ENCODE results near the gene NKTR.

DNA sequence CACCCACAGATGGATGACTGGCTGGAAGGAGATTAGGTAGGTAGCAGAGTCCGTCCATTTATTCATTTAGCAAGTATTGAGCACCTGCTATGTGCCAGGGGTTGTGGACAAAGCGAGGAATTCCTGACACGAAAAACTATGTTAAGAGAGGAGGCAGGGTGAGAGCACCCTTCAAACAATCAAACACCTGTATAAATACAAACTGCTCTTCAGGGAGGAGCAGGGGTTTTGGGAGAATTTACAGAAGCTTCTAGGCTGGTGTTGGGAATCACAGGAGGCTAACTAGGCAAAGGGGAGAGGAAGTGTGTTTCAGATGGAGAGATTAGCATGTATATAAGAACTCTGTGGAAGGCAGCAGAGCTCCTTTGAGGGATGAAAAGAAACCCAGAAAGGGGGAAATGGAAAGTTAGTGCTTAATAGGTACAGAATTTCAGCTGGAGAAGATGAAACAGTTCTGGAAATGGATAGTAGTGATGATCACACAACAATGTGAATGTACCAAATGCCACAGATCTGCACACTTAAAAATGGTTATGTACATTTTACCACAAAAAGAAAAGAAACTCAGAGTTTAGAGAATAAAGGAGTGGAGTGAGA is 17.9 kb upstream of the NKTR start:
- TF ChIP-seq EZH2phosphoT487 (IDR thresholded peaks at IDR 0.05; ENCODE audit: unreplicated experiment), result no peak
- no peak for TF ChIP-seq CTCF (conservative IDR thresholded peaks at IDR 0.05; ENCODE audit: low read depth in 2 of 2)
- no peak for TF ChIP-seq EZH2 (IDR thresholded peaks at IDR 0.05; ENCODE audit: low read depth, unreplicated experiment)
- TF ChIP-seq, protein P1, sequence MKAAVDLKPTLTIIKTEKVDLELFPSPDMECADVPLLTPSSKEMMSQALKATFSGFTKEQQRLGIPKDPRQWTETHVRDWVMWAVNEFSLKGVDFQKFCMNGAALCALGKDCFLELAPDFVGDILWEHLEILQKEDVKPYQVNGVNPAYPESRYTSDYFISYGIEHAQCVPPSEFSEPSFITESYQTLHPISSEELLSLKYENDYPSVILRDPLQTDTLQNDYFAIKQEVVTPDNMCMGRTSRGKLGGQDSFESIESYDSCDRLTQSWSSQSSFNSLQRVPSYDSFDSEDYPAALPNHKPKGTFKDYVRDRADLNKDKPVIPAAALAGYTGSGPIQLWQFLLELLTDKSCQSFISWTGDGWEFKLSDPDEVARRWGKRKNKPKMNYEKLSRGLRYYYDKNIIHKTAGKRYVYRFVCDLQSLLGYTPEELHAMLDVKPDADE (IDR thresholded peaks at IDR 0.05), result no peak
- TF ChIP-seq ZNF114 (CRISPR knock-in tag; IDR thresholded peaks at IDR 0.05), result no peak
- TF ChIP-seq CREB1 (CRISPR knock-in tag; IDR thresholded peaks at IDR 0.05; ENCODE audit: low read depth), result no peak
- no peak for TF ChIP-seq REST (IDR thresholded peaks at IDR 0.05; ENCODE audit: unreplicated experiment)
- no peak for TF ChIP-seq JUNB (IDR thresholded peaks at IDR 0.05; ENCODE audit: unreplicated experiment)
- no peak for TF ChIP-seq POLR2AphosphoS5 (IDR thresholded peaks at IDR 0.05; ENCODE audit: low read depth)
- peak; percentile 79 for TF ChIP-seq NANOG (IDR thresholded peaks at IDR 0.05; ENCODE audit: borderline replicate concordance)
- no peak for TF ChIP-seq ZNF331 (CRISPR knock-in tag; IDR thresholded peaks at IDR 0.05; ENCODE audit: low read depth)
- no peak for TF ChIP-seq STAT1 (IDR thresholded peaks at IDR 0.05; ENCODE audit: unreplicated experiment)
- TF ChIP-seq, protein P2, sequence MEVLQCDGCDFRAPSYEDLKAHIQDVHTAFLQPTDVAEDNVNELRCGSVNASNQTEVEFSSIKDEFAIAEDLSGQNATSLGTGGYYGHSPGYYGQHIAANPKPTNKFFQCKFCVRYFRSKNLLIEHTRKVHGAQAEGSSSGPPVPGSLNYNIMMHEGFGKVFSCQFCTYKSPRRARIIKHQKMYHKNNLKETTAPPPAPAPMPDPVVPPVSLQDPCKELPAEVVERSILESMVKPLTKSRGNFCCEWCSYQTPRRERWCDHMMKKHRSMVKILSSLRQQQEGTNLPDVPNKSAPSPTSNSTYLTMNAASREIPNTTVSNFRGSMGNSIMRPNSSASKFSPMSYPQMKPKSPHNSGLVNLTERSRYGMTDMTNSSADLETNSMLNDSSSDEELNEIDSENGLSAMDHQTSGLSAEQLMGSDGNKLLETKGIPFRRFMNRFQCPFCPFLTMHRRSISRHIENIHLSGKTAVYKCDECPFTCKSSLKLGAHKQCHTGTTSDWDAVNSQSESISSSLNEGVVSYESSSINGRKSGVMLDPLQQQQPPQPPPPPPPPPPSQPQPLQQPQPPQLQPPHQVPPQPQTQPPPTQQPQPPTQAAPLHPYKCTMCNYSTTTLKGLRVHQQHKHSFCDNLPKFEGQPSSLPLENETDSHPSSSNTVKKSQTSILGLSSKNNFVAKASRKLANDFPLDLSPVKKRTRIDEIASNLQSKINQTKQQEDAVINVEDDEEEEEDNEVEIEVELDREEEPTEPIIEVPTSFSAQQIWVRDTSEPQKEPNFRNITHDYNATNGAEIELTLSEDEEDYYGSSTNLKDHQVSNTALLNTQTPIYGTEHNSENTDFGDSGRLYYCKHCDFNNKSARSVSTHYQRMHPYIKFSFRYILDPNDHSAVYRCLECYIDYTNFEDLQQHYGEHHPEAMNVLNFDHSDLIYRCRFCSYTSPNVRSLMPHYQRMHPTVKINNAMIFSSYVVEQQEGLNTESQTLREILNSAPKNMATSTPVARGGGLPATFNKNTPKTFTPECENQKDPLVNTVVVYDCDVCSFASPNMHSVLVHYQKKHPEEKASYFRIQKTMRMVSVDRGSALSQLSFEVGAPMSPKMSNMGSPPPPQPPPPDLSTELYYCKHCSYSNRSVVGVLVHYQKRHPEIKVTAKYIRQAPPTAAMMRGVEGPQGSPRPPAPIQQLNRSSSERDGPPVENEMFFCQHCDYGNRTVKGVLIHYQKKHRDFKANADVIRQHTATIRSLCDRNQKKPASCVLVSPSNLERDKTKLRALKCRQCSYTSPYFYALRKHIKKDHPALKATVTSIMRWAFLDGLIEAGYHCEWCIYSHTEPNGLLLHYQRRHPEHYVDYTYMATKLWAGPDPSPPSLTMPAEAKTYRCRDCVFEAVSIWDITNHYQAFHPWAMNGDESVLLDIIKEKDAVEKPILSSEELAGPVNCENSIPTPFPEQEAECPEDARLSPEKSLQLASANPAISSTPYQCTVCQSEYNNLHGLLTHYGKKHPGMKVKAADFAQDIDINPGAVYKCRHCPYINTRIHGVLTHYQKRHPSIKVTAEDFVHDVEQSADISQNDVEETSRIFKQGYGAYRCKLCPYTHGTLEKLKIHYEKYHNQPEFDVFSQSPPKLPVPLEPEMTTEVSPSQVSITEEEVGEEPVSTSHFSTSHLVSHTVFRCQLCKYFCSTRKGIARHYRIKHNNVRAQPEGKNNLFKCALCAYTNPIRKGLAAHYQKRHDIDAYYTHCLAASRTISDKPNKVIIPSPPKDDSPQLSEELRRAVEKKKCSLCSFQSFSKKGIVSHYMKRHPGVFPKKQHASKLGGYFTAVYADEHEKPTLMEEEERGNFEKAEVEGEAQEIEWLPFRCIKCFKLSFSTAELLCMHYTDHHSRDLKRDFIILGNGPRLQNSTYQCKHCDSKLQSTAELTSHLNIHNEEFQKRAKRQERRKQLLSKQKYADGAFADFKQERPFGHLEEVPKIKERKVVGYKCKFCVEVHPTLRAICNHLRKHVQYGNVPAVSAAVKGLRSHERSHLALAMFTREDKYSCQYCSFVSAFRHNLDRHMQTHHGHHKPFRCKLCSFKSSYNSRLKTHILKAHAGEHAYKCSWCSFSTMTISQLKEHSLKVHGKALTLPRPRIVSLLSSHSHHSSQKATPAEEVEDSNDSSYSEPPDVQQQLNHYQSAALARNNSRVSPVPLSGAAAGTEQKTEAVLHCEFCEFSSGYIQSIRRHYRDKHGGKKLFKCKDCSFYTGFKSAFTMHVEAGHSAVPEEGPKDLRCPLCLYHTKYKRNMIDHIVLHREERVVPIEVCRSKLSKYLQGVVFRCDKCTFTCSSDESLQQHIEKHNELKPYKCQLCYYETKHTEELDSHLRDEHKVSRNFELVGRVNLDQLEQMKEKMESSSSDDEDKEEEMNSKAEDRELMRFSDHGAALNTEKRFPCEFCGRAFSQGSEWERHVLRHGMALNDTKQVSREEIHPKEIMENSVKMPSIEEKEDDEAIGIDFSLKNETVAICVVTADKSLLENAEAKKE (CRISPR knock-in tag; IDR thresholded peaks at IDR 0.05), result no peak

All from GM23338 (cell line).